Epithelial cell of proximal tubule (primary cell): ENCODE measurements around the gene ST3GAL6. TPM values are rescaled to one million over a fixed set of nuclear protein-coding genes. Genes with fewer than 3 reads are reported as not detected.

Source experiments
- DNase-seq: peaks from one replicate; pipeline ENCODE4 v3.0.0-alpha.2; 2011; ENCODE audit warnings: low read depth
- H3K4me3 ChIP-seq: 2 replicates; pipeline ENCODE4 v1.5.1; 2011; ENCODE audit warnings: low read depth, mild to moderate bottlenecking, low read length
- total RNA-seq: library from RNA; depleted of rRNA; stranded (reverse); fragments of >200 nt; gene quantifications from 2 replicates; pipeline ENCODE4 v1.2.3, GENCODE V29; 2015
- TF ChIP-seq, protein P1 (sequence below): conservative IDR thresholded peaks from 2 replicates; pipeline ENCODE4 v1.5.1; 2012; ENCODE audit warnings: low read depth, mild to moderate bottlenecking, low read length

The ST3GAL6 gene
- total RNA-seq, 1 donor from 2014 or later, result 3.9 TPM

GRCh38 chr3:98746882-98747281, 16.3 kb upstream of the ST3GAL6 start:
- TF ChIP-seq, protein P1, sequence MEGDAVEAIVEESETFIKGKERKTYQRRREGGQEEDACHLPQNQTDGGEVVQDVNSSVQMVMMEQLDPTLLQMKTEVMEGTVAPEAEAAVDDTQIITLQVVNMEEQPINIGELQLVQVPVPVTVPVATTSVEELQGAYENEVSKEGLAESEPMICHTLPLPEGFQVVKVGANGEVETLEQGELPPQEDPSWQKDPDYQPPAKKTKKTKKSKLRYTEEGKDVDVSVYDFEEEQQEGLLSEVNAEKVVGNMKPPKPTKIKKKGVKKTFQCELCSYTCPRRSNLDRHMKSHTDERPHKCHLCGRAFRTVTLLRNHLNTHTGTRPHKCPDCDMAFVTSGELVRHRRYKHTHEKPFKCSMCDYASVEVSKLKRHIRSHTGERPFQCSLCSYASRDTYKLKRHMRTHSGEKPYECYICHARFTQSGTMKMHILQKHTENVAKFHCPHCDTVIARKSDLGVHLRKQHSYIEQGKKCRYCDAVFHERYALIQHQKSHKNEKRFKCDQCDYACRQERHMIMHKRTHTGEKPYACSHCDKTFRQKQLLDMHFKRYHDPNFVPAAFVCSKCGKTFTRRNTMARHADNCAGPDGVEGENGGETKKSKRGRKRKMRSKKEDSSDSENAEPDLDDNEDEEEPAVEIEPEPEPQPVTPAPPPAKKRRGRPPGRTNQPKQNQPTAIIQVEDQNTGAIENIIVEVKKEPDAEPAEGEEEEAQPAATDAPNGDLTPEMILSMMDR, result no peak
- H3K4me3 ChIP-seq, result no peak overlapping the region
- DNase-seq, result no peak

DNA sequence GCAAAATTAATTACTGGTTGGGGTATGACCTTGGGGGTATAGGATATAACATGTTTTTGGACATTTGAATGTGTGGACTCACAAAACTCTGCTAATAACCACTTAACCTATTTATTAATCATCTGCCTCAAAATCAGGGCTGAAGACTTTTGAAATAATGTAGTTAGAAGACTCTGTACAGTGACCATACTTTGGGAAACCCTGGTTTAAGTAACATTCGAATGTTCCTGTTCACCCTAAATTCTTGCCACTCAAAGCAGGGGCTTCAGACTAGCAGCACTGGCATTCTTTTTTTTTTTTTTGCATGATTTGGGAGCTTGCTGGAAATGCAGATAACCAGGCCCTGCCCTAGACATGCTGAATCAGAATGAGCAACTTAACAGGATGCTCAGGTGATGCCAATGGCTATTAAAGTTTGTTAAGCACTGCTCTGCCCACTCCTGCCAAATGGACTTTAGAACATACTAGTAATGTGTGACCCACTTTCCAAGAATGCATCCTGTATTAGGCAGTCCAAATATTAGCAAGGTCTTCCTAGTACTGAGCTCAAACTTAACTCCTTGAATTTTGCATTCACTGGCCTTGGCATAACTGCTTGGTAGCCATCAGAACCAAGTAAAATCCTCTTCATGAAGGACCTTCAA, 12.7 kb upstream of the ST3GAL6 start:
- no peak for DNase-seq
- H3K4me3 ChIP-seq, result no peak overlapping the region
- TF ChIP-seq, protein P1, result no peak

DNA sequence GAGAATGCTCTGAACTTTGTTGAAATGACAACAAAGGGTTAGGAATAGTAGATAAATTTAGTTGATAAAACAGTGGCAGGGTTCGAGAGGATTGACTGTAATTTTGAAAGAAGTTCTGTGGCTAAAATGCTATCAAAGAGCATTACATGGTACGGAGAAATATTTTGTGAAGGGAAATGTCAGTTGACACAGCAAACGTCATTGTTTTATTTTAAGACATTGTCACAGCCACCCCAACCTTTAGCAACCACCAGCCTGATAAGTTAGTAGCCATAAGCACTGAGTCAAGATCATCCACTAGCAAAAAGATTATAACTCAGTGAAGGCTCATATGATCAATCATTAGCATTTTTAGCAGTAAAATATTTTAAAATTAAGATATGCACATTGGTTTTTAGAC, 8.7 kb upstream of the ST3GAL6 start:
- TF ChIP-seq, protein P1, result no peak
- DNase-seq, result no peak
- H3K4me3 ChIP-seq, result no peak overlapping the region

GRCh38 chr3:98755601-98756000, 7.5 kb upstream of the ST3GAL6 start:
- H3K4me3 ChIP-seq, result no peak overlapping the region
- TF ChIP-seq, protein P1, result no peak
- DNase-seq, result no peak

- no peak overlapping the region for H3K4me3 ChIP-seq
- TF ChIP-seq, protein P1, result no peak
- DNase-seq, result no peak
These were observed 3.5 kb upstream of the ST3GAL6 start for GRCh38 chr3:98759629-98760028.

DNA sequence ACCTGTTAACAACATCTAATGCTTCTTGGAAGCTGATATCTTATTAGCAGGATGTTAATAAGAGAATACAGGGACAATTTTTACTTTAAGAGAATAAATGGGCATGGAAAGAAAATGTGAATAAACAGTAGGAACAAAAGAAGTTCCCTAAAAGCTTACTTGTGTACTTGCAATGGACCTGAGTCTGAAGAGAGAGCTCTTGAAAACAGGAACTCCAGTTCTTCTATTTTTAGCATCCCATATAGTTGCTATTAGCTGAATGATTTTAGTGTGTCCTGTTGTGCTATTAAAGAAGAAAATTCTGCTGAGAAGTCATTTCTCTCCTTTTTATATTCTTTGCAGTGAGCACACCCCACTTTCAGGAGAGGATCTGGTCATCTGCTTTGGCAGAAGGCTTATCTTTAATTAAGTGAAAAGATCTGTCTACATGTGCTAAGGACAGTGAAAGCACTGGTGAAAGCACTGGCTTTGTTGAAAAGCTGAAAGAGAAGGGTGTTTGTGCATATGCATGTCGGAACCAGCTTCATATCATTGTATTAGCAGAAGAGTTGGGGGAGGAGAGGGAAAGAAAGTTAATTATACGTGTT, 1.4 kb upstream of the ST3GAL6 start:
- no peak for DNase-seq
- TF ChIP-seq, protein P1, result no peak
- no peak overlapping the region for H3K4me3 ChIP-seq

DNA sequence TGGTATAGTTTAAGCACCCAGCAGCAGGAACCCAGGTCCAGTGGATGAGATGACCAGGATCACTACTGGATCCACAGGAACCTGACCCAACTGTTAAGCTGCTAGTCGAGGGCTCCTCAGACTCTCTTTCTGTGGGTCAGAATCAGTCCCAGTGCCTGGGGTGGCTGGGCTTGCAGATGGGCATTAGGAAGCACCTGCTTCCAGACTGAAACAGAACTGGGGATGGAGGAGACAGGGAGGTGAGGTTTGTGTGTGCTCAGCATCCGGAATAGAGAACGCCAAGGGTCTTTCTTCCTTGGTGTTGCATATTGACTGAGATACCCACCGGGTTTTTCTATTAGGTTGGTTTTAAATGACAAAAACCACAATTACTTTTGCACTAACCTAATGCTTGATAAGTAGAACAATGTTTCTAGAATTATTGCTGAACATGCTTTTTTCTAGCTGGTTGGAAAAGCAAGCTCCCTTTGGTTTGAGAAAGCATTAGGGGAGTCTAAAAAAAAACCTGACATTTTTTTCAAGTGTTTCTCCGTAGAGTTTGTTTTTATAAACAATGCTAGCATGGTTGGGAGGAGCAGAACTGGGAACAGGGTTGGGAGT, 779 bp downstream of the ST3GAL6 start:
- H3K4me3 ChIP-seq, result no peak overlapping the region
- no peak for DNase-seq
- TF ChIP-seq, protein P1, result no peak
